Measurements from ENCODE around the gene RPL35. TPM values are rescaled to one million over a fixed set of nuclear protein-coding genes. Genes with fewer than 3 reads are reported as not detected.

The RPL35 gene
- total RNA-seq, 2 experiments from 2014 or later: 1,421 to 1,557 TPM

DNA sequence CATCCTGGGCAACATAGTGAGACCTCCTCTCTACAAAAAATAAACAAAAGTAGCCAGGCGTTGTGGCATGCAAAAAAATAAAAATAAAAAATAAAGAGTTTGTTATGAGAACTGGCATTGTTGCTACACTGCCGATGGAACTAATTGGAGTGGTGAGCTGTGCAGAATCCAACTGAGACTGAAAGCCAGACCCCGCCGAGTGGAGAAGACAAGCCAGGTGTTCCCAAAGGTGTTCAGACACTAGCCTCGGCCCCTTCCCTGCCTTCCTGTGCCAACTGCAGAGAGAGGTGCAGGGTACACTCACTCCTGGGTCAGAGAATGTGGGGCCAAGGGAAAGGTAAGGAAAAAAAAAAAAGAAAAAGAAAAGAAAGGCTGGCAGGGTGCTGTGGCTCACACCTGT is 46.2 kb downstream of the RPL35 start:
- peaks cover 18% of the 10 kb centered on the region for H3K4me1 Mint-ChIP-seq
- peaks cover 10% of the 10 kb centered on the region for H3K27me3 Mint-ChIP-seq
- no peaks in the 10 kb centered on the region for H3K9me3 Mint-ChIP-seq (ENCODE audit: low read depth)
- no peaks in the 10 kb centered on the region for H3K36me3 Mint-ChIP-seq
- CTCF ChIA-PET: no interaction called here
- H3K27ac Mint-ChIP-seq: no peak overlapping the region
- DNase-seq (no peak), ATAC-seq (no peak)
- no peak overlapping the region for H3K4me3 Mint-ChIP-seq

DNA sequence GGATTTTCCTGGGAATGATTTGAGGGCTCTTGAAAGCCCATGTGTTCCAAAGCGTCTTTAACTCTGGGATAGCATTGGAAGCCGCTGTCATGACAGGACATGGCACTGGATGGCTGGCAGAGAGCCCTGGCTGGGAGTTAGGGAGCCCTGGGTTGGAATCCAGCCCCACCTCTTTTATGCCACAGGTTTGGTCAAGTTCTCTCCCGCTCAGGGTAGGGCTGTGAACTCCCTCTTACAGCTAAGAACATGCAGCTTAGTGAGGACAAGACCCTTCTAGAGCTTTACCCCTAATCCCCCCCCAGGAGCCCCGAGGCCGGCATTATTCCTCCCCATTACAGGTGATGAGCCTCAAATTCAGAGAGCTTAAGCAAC is 47.6 kb downstream of the RPL35 start:
- H3K4me1 Mint-ChIP-seq: peaks cover 16% of the 10 kb centered on the region
- H3K27ac Mint-ChIP-seq: no peak overlapping the region
- CTCF ChIA-PET: interaction anchor here (0.9 to 1.4 kb wide), 3 partner anchors 13 to 43 kb away, joined by 3 to 6 read pairs (median 3); partner anchors contain the start of genes NR6A1 and WDR38
- H3K4me3 Mint-ChIP-seq: no peak overlapping the region
- peaks cover 8% of the 10 kb centered on the region for H3K27me3 Mint-ChIP-seq
- H3K36me3 Mint-ChIP-seq: no peaks in the 10 kb centered on the region
- ATAC-seq: no peak
- no peaks in the 10 kb centered on the region for H3K9me3 Mint-ChIP-seq (ENCODE audit: low read depth)
- no peak for DNase-seq

DNA sequence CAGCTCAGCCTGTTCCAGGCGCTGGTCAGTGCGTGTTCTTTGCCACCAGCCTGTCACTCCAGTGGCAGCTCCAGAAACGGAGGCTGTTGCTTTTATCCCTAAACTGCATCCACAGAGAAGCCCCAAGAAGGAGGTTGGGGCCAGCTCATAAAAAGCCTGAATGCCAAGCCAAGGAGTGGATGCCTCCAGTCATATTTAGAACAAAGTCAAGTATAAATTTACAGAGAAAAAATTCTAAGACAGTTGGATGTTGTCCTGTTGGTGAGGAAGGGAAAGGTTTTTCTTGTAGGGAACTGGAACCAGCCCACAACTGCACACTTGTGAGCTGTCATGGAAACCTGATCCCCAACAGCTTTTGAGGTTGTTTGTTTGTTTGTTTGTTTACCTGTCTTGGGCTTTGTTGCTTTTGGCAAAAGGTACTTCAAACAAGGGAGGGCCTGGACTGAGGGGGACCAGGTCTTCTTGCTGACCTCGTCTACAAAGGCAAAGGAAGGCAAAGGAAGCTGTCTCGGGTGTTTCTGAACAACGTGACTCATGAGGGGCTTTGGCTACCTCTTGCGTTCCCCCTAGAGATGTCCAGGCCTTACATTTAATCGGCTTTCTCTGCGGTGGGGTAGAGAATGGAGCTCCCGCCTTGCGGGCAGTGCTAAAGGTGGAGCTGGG is 48.1 kb downstream of the RPL35 start:
- CTCF ChIA-PET: interaction anchor here (0.9 to 1.4 kb wide), 3 partner anchors 13 to 42 kb away, joined by 3 to 6 read pairs (median 3); partner anchors contain the start of genes NR6A1 and WDR38
- no peaks in the 10 kb centered on the region for H3K9me3 Mint-ChIP-seq (ENCODE audit: low read depth)
- H3K4me1 Mint-ChIP-seq: peaks cover 12% of the 10 kb centered on the region
- H3K4me3 Mint-ChIP-seq: no peak overlapping the region
- peaks cover 8% of the 10 kb centered on the region for H3K27me3 Mint-ChIP-seq
- DNase-seq (no peak), ATAC-seq (no peak)
- H3K36me3 Mint-ChIP-seq: no peaks in the 10 kb centered on the region
- H3K27ac Mint-ChIP-seq: no peak overlapping the region

DNA sequence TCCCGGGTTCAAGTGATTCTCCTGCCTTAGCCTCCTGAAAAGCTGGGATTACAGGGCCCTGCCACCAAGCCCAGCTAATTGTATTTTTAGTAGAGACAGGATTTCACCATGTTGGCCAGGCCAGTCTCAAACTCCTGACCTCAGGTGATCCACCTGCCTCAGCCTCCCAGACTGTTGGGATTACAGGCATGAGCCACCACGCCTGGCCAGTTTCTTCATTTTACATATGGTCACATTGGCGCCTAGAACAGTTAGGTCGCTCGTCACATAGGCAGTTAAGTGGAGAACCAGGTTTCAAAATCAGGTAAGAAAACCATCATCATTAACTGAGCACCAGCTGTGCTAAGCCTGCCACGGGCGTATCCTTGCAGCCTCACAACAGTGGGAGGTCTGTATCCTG is 48.7 kb downstream of the RPL35 start:
- no peak overlapping the region for H3K27ac Mint-ChIP-seq
- DNase-seq (no peak), ATAC-seq (no peak)
- peaks cover 6% of the 10 kb centered on the region for H3K4me1 Mint-ChIP-seq
- no peak overlapping the region for H3K4me3 Mint-ChIP-seq
- no peaks in the 10 kb centered on the region for H3K9me3 Mint-ChIP-seq (ENCODE audit: low read depth)
- H3K36me3 Mint-ChIP-seq: no peaks in the 10 kb centered on the region
- H3K27me3 Mint-ChIP-seq: peaks cover 7% of the 10 kb centered on the region
- CTCF ChIA-PET: interaction anchor here (1.2 kb wide), 1 partner anchor 34 kb away, joined by 3 read pairs; no protein-coding TSS in a partner anchor

DNA sequence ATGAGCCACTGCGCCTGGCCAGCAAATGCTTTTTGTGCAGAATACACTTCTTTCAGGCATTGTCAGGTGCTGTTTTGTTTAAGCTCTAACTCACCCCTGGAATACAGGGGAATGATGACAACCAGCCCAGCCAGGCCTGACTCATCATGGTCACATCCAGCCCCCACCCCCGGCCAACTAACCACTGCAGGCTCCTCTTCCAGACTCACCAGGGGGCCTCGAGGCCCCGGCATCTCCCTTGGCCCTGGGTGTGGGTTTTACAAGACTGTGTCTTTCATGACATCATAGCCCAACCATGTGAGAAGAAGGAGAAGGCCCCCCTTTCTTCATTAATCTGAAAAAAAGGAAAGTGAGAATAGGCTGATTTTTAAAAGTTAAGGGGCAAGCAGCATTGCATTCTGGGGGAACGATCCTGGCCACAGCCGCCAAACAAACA is 49.3 kb downstream of the RPL35 start:
- no peak for DNase-seq
- no peak for ATAC-seq
- CTCF ChIA-PET: interaction anchor here (1.2 kb wide), 1 partner anchor 34 kb away, joined by 3 read pairs; no protein-coding TSS in a partner anchor
- Mint-ChIP-seq H3K27me3 (peaks cover 6% of the 10 kb centered on the region), H3K4me3 (no peak overlapping the region), H3K9me3 (ENCODE audit: low read depth) (no peaks in the 10 kb centered on the region), H3K27ac (no peak overlapping the region), H3K36me3 (no peaks in the 10 kb centered on the region), H3K4me1 (peaks cover 5% of the 10 kb centered on the region)

DNA sequence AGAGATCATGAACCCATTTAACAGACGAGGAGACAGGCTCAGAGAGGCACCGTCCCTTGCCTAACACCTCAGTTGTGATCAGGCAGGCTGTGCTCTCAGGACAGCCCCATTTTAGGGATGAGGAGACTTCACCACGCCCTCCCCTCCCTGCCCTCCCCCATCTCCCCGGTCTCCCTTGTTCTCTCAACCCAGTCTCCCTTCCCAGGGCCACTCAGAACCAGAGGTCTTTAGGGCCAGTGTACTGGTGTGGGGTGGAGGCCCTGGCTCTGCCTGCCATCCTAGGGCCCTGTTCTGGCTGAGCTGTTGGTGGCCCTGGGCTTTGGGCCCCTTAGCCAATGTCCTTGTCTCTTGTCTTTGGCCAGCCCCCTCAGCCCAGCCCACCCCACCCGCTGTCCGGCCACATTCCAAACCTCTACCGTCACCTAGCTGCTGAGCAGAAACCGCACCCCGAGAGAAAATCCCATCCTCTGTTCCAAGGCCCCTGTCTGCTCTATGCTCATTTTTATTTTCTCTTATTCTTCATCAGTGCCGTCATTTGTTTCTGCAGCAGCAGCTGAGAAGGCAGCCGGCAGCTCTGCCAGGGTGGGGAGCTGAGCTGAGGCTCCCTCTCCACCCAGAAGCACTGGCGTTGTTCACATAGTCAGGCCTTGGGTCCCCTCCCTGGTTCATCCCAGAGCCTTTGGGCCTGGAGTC is 50.9 kb downstream of the RPL35 start:
- CTCF ChIA-PET: no interaction called here
- Mint-ChIP-seq H3K4me3 (no peak overlapping the region), H3K9me3 (ENCODE audit: low read depth) (no peaks in the 10 kb centered on the region), H3K27ac (no peak overlapping the region), H3K36me3 (no peaks in the 10 kb centered on the region), H3K27me3 (no peaks in the 10 kb centered on the region), H3K4me1 (no peaks in the 10 kb centered on the region)
- no peak for ATAC-seq
- DNase-seq: no peak

DNA sequence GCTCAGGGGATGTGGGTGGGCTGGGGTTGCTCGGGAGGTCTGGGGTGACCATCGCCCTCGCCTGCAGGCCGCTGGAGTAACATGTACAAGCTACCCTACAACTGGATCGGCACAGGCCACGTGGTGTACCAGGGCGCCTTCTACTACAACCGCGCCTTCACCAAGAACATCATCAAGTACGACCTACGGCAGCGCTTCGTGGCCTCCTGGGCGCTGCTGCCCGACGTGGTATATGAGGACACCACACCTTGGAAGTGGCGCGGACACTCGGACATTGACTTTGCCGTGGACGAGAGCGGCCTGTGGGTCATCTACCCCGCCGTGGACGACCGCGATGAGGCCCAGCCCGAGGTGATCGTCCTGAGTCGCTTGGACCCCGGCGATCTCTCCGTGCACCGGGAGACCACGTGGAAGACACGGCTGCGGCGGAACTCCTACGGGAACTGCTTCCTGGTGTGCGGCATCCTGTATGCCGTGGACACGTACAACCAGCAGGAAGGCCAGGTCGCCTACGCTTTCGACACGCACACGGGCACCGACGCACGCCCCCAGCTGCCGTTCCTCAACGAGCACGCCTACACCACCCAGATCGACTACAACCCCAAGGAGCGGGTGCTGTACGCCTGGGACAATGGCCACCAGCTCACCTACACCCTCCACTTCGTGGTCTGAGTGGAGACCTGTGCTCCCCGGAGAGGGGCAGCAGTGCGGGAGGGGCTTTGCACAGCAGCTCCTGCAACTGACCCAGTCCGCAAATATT is 51.8 kb downstream of the RPL35 start:
- CTCF ChIA-PET: no interaction called here
- Mint-ChIP-seq H3K27me3 (peaks cover 3% of the 10 kb centered on the region), H3K4me1 (no peaks in the 10 kb centered on the region), H3K9me3 (ENCODE audit: low read depth) (no peaks in the 10 kb centered on the region), H3K27ac (no peak overlapping the region), H3K4me3 (no peak overlapping the region), H3K36me3 (no peaks in the 10 kb centered on the region)
- ATAC-seq: no peak
- DNase-seq: no peak

DNA sequence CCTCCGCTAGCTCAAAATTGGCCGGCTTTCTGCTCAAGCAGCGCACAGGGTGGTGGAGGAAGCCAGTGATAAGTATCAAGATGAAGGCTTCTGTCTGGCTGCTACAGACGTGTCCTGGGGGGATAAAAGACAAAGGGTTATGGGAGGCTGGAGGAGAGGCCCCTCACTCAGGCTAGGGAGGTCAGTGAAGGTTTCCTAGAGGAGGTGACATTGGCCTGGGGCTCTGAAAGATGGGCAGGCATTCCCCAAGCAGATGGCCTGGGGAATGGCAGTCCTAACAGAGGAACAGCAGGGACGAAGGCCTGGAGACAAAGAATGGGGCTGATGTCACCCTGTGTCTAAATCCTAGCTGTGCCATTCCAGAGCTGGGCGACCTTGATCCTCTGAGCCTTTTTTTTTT is 52.5 kb downstream of the RPL35 start:
- no peaks in the 10 kb centered on the region for H3K9me3 Mint-ChIP-seq (ENCODE audit: low read depth)
- CTCF ChIA-PET: no interaction called here

DNA sequence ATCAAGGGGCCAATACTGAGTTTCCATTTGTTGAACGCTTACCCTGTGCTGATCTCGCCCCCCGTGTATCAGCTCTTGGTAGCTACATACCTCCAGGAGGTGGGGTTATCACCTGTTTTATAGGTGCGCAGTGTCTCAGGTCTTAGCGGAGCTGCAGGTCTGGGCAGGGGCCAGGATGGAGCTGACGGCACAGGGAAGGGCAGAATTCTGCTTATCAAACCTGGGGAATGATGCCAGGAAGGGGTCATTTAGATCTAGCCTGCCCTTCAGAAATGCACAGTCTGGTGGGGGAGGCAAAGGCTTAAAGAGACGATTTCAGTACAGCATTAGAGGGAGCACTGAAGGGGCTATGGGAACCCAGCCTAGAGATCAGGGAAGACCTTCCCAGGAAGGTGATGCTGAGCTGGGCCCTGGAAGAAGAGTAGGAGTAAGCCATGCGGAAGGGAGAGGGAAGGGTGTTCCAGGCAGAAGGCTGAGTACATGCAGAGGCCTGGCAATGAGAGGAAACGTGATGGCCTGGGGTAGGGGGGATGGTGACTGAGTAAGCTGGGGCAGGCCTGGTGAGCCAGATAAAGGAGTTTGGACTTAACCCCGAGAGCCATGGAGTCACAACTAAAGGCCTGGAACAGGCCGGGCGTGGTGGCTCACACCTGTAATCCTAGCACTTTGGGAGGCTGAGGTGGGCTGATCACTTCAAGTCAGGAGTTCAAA is 53.4 kb downstream of the RPL35 start:
- no peaks in the 10 kb centered on the region for H3K36me3 Mint-ChIP-seq
- no peak overlapping the region for H3K4me3 Mint-ChIP-seq
- no peak overlapping the region for H3K27ac Mint-ChIP-seq
- H3K27me3 Mint-ChIP-seq: peaks cover 3% of the 10 kb centered on the region
- no peaks in the 10 kb centered on the region for H3K9me3 Mint-ChIP-seq (ENCODE audit: low read depth)
- no peak for DNase-seq
- CTCF ChIA-PET: no interaction called here
- no peak for ATAC-seq
- no peaks in the 10 kb centered on the region for H3K4me1 Mint-ChIP-seq

More for the DNA sequence above, 52.5 kb downstream of the RPL35 start:
- no peak for DNase-seq
- no peak for ATAC-seq
- no peaks in the 10 kb centered on the region for H3K36me3 Mint-ChIP-seq
- H3K27me3 Mint-ChIP-seq: peaks cover 3% of the 10 kb centered on the region
- no peak overlapping the region for H3K27ac Mint-ChIP-seq
- no peak overlapping the region for H3K4me3 Mint-ChIP-seq
- no peaks in the 10 kb centered on the region for H3K4me1 Mint-ChIP-seq

Other genes with a start within 250 kb of the RPL35 start
- 1 to 10 TPM in 1 of 2 experiments, under 1 TPM in 1; 0.44 to 1.2 TPM for gene NR6A1, start 90.6 kb downstream of the RPL35 start, total RNA-seq
- not detected for gene OLFML2A, start 84.8 kb downstream of the RPL35 start, total RNA-seq
- not detected for gene WDR38, start 8.5 kb downstream of the RPL35 start, total RNA-seq
- gene ARPC5L, start 173 bp upstream of the RPL35 start, total RNA-seq: 10 to 100 TPM; 79.1 to 90.6 TPM
- 10 to 100 TPM; 13.5 to 19.0 TPM for gene GOLGA1, start 79.1 kb upstream of the RPL35 start, total RNA-seq